IMR-90 (cell line): ENCODE data around the gene COL23A1.

Source experiments
- POLR2A ChIP-seq: IDR thresholded peaks from 2 replicates; pipeline ENCODE4 v1.6.1; 2012; ENCODE audit warnings: mild to moderate bottlenecking, low read depth, low read length
- SMC3 ChIP-seq: fragments of 150-350 bp; IDR thresholded peaks from 2 replicates; pipeline ENCODE4 v1.6.1; 2016; ENCODE audit warnings: low read depth, mild to moderate bottlenecking, antibody characterized with exemption, low read length, moderate library complexity
- TF ChIP-seq, protein P1 (sequence below): conservative IDR thresholded peaks from 2 replicates; pipeline ENCODE4 v1.5.1; 2012; ENCODE audit warnings: mild to moderate bottlenecking, low read depth, low read length, improper control_type of control experiment
- TF ChIP-seq, protein P2 (sequence below): fragments of 150-350 bp; IDR thresholded peaks from 2 replicates; pipeline ENCODE4 v1.6.1; 2017; ENCODE audit warnings: mild to moderate bottlenecking, antibody characterized with exemption, low read length, low read depth

DNA sequence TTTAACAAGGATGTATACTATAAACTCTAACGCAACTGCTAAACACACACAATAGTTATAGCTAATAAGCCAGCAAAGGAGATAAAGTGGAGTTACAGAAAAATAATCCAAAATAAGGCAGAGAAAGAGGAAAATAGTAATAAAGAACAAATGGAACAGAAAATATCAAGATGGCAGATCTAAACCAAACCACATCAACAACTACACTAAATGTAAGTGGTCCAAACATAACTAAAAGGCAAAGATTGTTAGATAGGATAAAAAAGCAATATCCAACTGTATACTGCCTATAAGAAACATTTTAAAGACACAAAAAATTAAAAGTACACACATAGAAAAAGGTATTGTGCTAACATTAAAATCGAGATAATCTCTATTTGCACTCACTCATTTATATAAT, 5.6 kb upstream of the COL23A1 start:
- TF ChIP-seq, protein P1, sequence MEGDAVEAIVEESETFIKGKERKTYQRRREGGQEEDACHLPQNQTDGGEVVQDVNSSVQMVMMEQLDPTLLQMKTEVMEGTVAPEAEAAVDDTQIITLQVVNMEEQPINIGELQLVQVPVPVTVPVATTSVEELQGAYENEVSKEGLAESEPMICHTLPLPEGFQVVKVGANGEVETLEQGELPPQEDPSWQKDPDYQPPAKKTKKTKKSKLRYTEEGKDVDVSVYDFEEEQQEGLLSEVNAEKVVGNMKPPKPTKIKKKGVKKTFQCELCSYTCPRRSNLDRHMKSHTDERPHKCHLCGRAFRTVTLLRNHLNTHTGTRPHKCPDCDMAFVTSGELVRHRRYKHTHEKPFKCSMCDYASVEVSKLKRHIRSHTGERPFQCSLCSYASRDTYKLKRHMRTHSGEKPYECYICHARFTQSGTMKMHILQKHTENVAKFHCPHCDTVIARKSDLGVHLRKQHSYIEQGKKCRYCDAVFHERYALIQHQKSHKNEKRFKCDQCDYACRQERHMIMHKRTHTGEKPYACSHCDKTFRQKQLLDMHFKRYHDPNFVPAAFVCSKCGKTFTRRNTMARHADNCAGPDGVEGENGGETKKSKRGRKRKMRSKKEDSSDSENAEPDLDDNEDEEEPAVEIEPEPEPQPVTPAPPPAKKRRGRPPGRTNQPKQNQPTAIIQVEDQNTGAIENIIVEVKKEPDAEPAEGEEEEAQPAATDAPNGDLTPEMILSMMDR, result no peak
- TF ChIP-seq SMC3 (no peak), POLR2A (no peak)
- TF ChIP-seq, protein P2, sequence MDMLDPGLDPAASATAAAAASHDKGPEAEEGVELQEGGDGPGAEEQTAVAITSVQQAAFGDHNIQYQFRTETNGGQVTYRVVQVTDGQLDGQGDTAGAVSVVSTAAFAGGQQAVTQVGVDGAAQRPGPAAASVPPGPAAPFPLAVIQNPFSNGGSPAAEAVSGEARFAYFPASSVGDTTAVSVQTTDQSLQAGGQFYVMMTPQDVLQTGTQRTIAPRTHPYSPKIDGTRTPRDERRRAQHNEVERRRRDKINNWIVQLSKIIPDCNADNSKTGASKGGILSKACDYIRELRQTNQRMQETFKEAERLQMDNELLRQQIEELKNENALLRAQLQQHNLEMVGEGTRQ, result no peak
